ENCODE measurements around the gene IRX2.

IRX2 gene

GRCh38 chr5:2722901-2723300 is 28.6 kb downstream of the IRX2 start:
- no peak for TF ChIP-seq ZNF274 (IDR thresholded peaks at IDR 0.05; ENCODE audit: low read depth, low read length)
- no peak for TF ChIP-seq YY1 (IDR thresholded peaks at IDR 0.05; ENCODE audit: insufficient read depth, insufficient read length)
- TF ChIP-seq SUZ12 (IDR thresholded peaks at IDR 0.05; ENCODE audit: extremely low read depth, insufficient read depth, insufficient read length) = no peak
- H3K4me1 ChIP-seq (ENCODE audit: insufficient read depth, insufficient read length) = no peaks in the 10 kb centered on the region
- H3K27me3 ChIP-seq (ENCODE audit: insufficient read depth, insufficient read length) = no peaks in the 10 kb centered on the region
- H3K9ac ChIP-seq (ENCODE audit: insufficient read length, low read depth) = no peak overlapping the region
- no peaks in the 10 kb centered on the region for H3K36me3 ChIP-seq (ENCODE audit: insufficient read depth, insufficient read length, low read length)
- DNase-seq (ENCODE audit: low read depth, low spot score) = no peak
- no peak overlapping the region for H3K4me3 ChIP-seq (ENCODE audit: insufficient read length, low read depth)
- H3K9me3 ChIP-seq (ENCODE audit: insufficient read depth, low read length) = no peaks in the 10 kb centered on the region

GRCh38 chr5:2721385-2722138 is 29.9 kb downstream of the IRX2 start:
- H3K27me3 ChIP-seq (ENCODE audit: insufficient read depth, insufficient read length) = no peaks in the 10 kb centered on the region
- no peaks in the 10 kb centered on the region for H3K9me3 ChIP-seq (ENCODE audit: insufficient read depth, low read length)
- H3K4me1 ChIP-seq (ENCODE audit: insufficient read depth, insufficient read length) = no peaks in the 10 kb centered on the region
- no peak for DNase-seq (ENCODE audit: low read depth, low spot score)
- TF ChIP-seq YY1 (IDR thresholded peaks at IDR 0.05; ENCODE audit: insufficient read depth, insufficient read length) (no peak), SUZ12 (IDR thresholded peaks at IDR 0.05; ENCODE audit: extremely low read depth, insufficient read depth, insufficient read length) (no peak), ZNF274 (IDR thresholded peaks at IDR 0.05; ENCODE audit: low read depth, low read length) (no peak)
- H3K36me3 ChIP-seq (ENCODE audit: insufficient read depth, insufficient read length, low read length) = no peaks in the 10 kb centered on the region
- no peak overlapping the region for H3K4me3 ChIP-seq (ENCODE audit: insufficient read length, low read depth)
- H3K9ac ChIP-seq (ENCODE audit: insufficient read length, low read depth) = no peak overlapping the region

- DNase-seq (ENCODE audit: low read depth, low spot score) = no peak
- TF ChIP-seq YY1 (IDR thresholded peaks at IDR 0.05; ENCODE audit: insufficient read depth, insufficient read length) = no peak
- no peak for TF ChIP-seq SUZ12 (IDR thresholded peaks at IDR 0.05; ENCODE audit: extremely low read depth, insufficient read depth, insufficient read length)
- no peak for TF ChIP-seq ZNF274 (IDR thresholded peaks at IDR 0.05; ENCODE audit: low read depth, low read length)
- Histone ChIP-seq H3K4me3 (ENCODE audit: insufficient read length, low read depth) (no peak overlapping the region), H3K9ac (ENCODE audit: insufficient read length, low read depth) (no peak overlapping the region), H3K9me3 (ENCODE audit: insufficient read depth, low read length) (no peaks in the 10 kb centered on the region), H3K36me3 (ENCODE audit: insufficient read depth, insufficient read length, low read length) (no peaks in the 10 kb centered on the region), H3K4me1 (ENCODE audit: insufficient read depth, insufficient read length) (no peaks in the 10 kb centered on the region), H3K27me3 (ENCODE audit: insufficient read depth, insufficient read length) (no peaks in the 10 kb centered on the region)
Measured at GRCh38 chr5:2719332-2719731, 32.1 kb downstream of the IRX2 start.

GRCh38 chr5:2718115-2718514 is 33.4 kb downstream of the IRX2 start:
- no peak for DNase-seq (ENCODE audit: low read depth, low spot score)
- H3K9me3 ChIP-seq (ENCODE audit: insufficient read depth, low read length) = no peaks in the 10 kb centered on the region
- H3K4me1 ChIP-seq (ENCODE audit: insufficient read depth, insufficient read length) = no peaks in the 10 kb centered on the region
- TF ChIP-seq YY1 (IDR thresholded peaks at IDR 0.05; ENCODE audit: insufficient read depth, insufficient read length) (no peak), ZNF274 (IDR thresholded peaks at IDR 0.05; ENCODE audit: low read depth, low read length) (no peak)
- no peaks in the 10 kb centered on the region for H3K36me3 ChIP-seq (ENCODE audit: insufficient read depth, insufficient read length, low read length)
- no peak overlapping the region for H3K4me3 ChIP-seq (ENCODE audit: insufficient read length, low read depth)
- H3K9ac ChIP-seq (ENCODE audit: insufficient read length, low read depth) = no peak overlapping the region
- H3K27me3 ChIP-seq (ENCODE audit: insufficient read depth, insufficient read length) = no peaks in the 10 kb centered on the region

- Histone ChIP-seq H3K27me3 (ENCODE audit: insufficient read depth, insufficient read length) (no peaks in the 10 kb centered on the region), H3K9ac (ENCODE audit: insufficient read length, low read depth) (no peak overlapping the region), H3K4me3 (ENCODE audit: insufficient read length, low read depth) (no peak overlapping the region), H3K4me1 (ENCODE audit: insufficient read depth, insufficient read length) (no peaks in the 10 kb centered on the region), H3K36me3 (ENCODE audit: insufficient read depth, insufficient read length, low read length) (no peaks in the 10 kb centered on the region), H3K9me3 (ENCODE audit: insufficient read depth, low read length) (no peaks in the 10 kb centered on the region)
- TF ChIP-seq YY1 (IDR thresholded peaks at IDR 0.05; ENCODE audit: insufficient read depth, insufficient read length) = no peak
- TF ChIP-seq SUZ12 (IDR thresholded peaks at IDR 0.05; ENCODE audit: extremely low read depth, insufficient read depth, insufficient read length) = no peak
- TF ChIP-seq ZNF274 (IDR thresholded peaks at IDR 0.05; ENCODE audit: low read depth, low read length) = no peak
- no peak for DNase-seq (ENCODE audit: low read depth, low spot score)
Measured at GRCh38 chr5:2715856-2716255, 35.6 kb downstream of the IRX2 start.

- peaks cover 2% of the 10 kb centered on the region for H3K4me1 ChIP-seq (ENCODE audit: insufficient read depth, insufficient read length)
- no peaks in the 10 kb centered on the region for H3K36me3 ChIP-seq (ENCODE audit: insufficient read depth, insufficient read length, low read length)
- TF ChIP-seq ZNF274 (IDR thresholded peaks at IDR 0.05; ENCODE audit: low read depth, low read length) (no peak), YY1 (IDR thresholded peaks at IDR 0.05; ENCODE audit: insufficient read depth, insufficient read length) (no peak), SUZ12 (IDR thresholded peaks at IDR 0.05; ENCODE audit: extremely low read depth, insufficient read depth, insufficient read length) (no peak)
- no peaks in the 10 kb centered on the region for H3K9me3 ChIP-seq (ENCODE audit: insufficient read depth, low read length)
- H3K9ac ChIP-seq (ENCODE audit: insufficient read length, low read depth) = no peak overlapping the region
- no peak overlapping the region for H3K4me3 ChIP-seq (ENCODE audit: insufficient read length, low read depth)
- no peaks in the 10 kb centered on the region for H3K27me3 ChIP-seq (ENCODE audit: insufficient read depth, insufficient read length)
- no peak for DNase-seq (ENCODE audit: low read depth, low spot score)
Measured at GRCh38 chr5:2714805-2715204, 36.7 kb downstream of the IRX2 start.

GRCh38 chr5:2714026-2714425 is 37.5 kb downstream of the IRX2 start:
- Histone ChIP-seq H3K4me3 (ENCODE audit: insufficient read length, low read depth) (no peak overlapping the region), H3K27me3 (ENCODE audit: insufficient read depth, insufficient read length) (no peaks in the 10 kb centered on the region), H3K9ac (ENCODE audit: insufficient read length, low read depth) (no peak overlapping the region), H3K9me3 (ENCODE audit: insufficient read depth, low read length) (no peaks in the 10 kb centered on the region), H3K36me3 (ENCODE audit: insufficient read depth, insufficient read length, low read length) (no peaks in the 10 kb centered on the region), H3K4me1 (ENCODE audit: insufficient read depth, insufficient read length) (peaks cover 2% of the 10 kb centered on the region)
- no peak for DNase-seq (ENCODE audit: low read depth, low spot score)
- TF ChIP-seq SUZ12 (IDR thresholded peaks at IDR 0.05; ENCODE audit: extremely low read depth, insufficient read depth, insufficient read length) (no peak), ZNF274 (IDR thresholded peaks at IDR 0.05; ENCODE audit: low read depth, low read length) (no peak), YY1 (IDR thresholded peaks at IDR 0.05; ENCODE audit: insufficient read depth, insufficient read length) (no peak)
